K562 (cell line): ENCODE data around the gene NMUR1. TPM values are rescaled to one million over a fixed set of nuclear protein-coding genes. Genes with fewer than 3 reads are reported as not detected.

Source experiments
- ATAC-seq: fragments of 200-7000 bp; cut with Tn5 transposase; 3 replicates; pipeline ENCODE4 v1.9.1; 2020; ENCODE audit warnings: moderate library complexity
- BruUV-seq: library from RNA; stranded (reverse); fragments of 400-500 nt; replicated peaks from 2 replicates; lab custom pipeline; 2021; lab: Mats Ljungman, UMichigan
- CTCF ChIA-PET: fragments of 300-600 bp; formaldehyde crosslinking; extraction: SDS; loops from one replicate; lab custom pipeline; 2021; ENCODE audit warnings: low intra/inter-chr PET ratio; lab: Yijun Ruan, JAX
- POLR2A ChIA-PET: fragments of 300-600, 350-650 bp; sonication (Branson Sonifier 250); formaldehyde crosslinking; extraction: SDS; loops from one replicate; lab custom pipeline; 2021; ENCODE audit warnings: antibody characterized with exemption, inconsistent platforms; lab: Yijun Ruan, JAX
- DNase-seq, 4 experiments: peaks; one replicate each; pipeline versions ENCODE4 v3.0.0 to v3.0.0-alpha.2; 2011 to 2018; ENCODE audit warnings: low spot score in 3 of 4, mixed read lengths in 3 of 4; ENCODE audit errors: extremely low read depth in 1 of 4
- FAIRE-seq: peaks from 2 replicates; lab custom pipeline; 2011; peaks lifted over from hg19 to GRCh38; lab: Jason Lieb, UNC
- H2AFZ ChIP-seq: 2 replicates; pipeline ENCODE4 v1.6.0; 2011; ENCODE audit warnings: low read depth, low read length, control low read depth, inconsistent platforms
- H3K27ac ChIP-seq: fragments of 200-600 bp; 3 replicates; pipeline ENCODE4 v1.8.0; 2011; ENCODE audit warnings: low read depth, mild to moderate bottlenecking, control low read depth, inconsistent platforms, low read length, moderate library complexity, mixed read lengths; ENCODE audit errors: extremely low read depth
- H3K27me3 ChIP-seq, 2 experiments: fragments of 300-600 bp in 1 of 2; 2 replicates in 1 of 2; 3 replicates in 1 of 2; pipeline versions ENCODE4 v1.6.0 to v1.8.0; 2011; ENCODE audit warnings: inconsistent platforms in 2 of 2, low read length in 2 of 2, mild to moderate bottlenecking in 1 of 2, mixed read lengths in 1 of 2, moderate library complexity in 1 of 2; ENCODE audit not compliant: control insufficient read depth in 2 of 2, insufficient read depth in 2 of 2
- H3K36me3 ChIP-seq: fragments of 300-600 bp; 3 replicates; pipeline ENCODE4 v1.8.0; 2011; ENCODE audit warnings: mild to moderate bottlenecking, low read length, inconsistent platforms; ENCODE audit not compliant: control insufficient read depth, insufficient read depth
- H3K4me1 ChIP-seq, 2 experiments: fragments of 200-600 bp in 1 of 2; replicated peaks in 1 of 2; 2 replicates in 1 of 2; 3 replicates in 1 of 2; pipeline versions ENCODE4 v1.5.1 to v1.8.0; 2011; ENCODE audit warnings: inconsistent platforms in 2 of 2, low read length in 2 of 2, mild to moderate bottlenecking in 1 of 2, mixed read lengths in 1 of 2, moderate library complexity in 1 of 2; ENCODE audit not compliant: control insufficient read depth in 2 of 2, insufficient read depth in 2 of 2
- H3K4me2 ChIP-seq: 2 replicates; pipeline ENCODE4 v1.6.1; 2011; ENCODE audit warnings: low read length, control low read depth, inconsistent platforms, mixed read lengths; ENCODE audit not compliant: insufficient read depth
- H3K4me3 ChIP-seq: fragments of 200-600 bp; sonication (generic), shearing (Covaris generic); 2 replicates; pipeline ENCODE4 v1.5.1; 2016; ENCODE audit warnings: control low read depth, inconsistent platforms
- H3K79me2 ChIP-seq: fragments of 200-600 bp; 3 replicates; pipeline ENCODE4 v1.8.0; 2011; ENCODE audit warnings: low read length, inconsistent platforms; ENCODE audit not compliant: control insufficient read depth, insufficient read depth
- H3K9ac ChIP-seq, 2 experiments: 2 replicates each; pipeline versions ENCODE4 v1.6.0 to v1.6.1; 2011; ENCODE audit warnings: low read depth in 2 of 2, low read length in 2 of 2, control low read depth in 1 of 2, inconsistent platforms in 1 of 2, mild to moderate bottlenecking in 1 of 2, mixed read lengths in 1 of 2; ENCODE audit not compliant: insufficient read depth in 1 of 2
- H3K9me1 ChIP-seq: one replicate; pipeline ENCODE4 v1.6.0; 2011; ENCODE audit warnings: inconsistent platforms, mild to moderate bottlenecking, low read length, moderate library complexity; ENCODE audit not compliant: control insufficient read depth, insufficient read depth
- H3K9me3 ChIP-seq: replicated peaks from 2 replicates; pipeline ENCODE4 v1.5.1; 2011; ENCODE audit warnings: low read depth, low read length, inconsistent platforms; ENCODE audit not compliant: control insufficient read depth, insufficient read depth
- H4K20me1 ChIP-seq: replicated peaks from 2 replicates; pipeline ENCODE4 v1.6.1; 2011; ENCODE audit warnings: low read length, inconsistent platforms, mixed read lengths; ENCODE audit not compliant: control insufficient read depth, insufficient read depth
- ATF1 ChIP-seq, 2 experiments: fragments of 450-650 bp in 1 of 2; IDR thresholded peaks; 2 replicates each; pipeline ENCODE4 v1.6.1; 2016; ENCODE audit warnings: missing compliant biosample characterization in 1 of 2, missing genetic modification characterization in 1 of 2
- CEBPZ ChIP-seq: fragments of 150-350 bp; IDR thresholded peaks from 2 replicates; pipeline ENCODE4 v1.6.1; 2014; ENCODE audit warnings: low read depth, mild to moderate bottlenecking, low read length, borderline replicate concordance
- ETS1 ChIP-seq: conservative IDR thresholded peaks from 2 replicates; pipeline ENCODE4 v1.6.1; 2011; ENCODE audit warnings: low read depth, mild to moderate bottlenecking, low read length; ENCODE audit not compliant: control insufficient read depth
- FOXJ2 ChIP-seq: fragments of 200-800 bp; sonication (Bioruptor generic); IDR thresholded peaks from 2 replicates; pipeline ENCODE4 v1.6.1; 2016; ENCODE audit warnings: missing genetic modification characterization, missing compliant biosample characterization
- HEY1 ChIP-seq: fragments of 250-450 bp; sonication (Bioruptor Pico); IDR thresholded peaks from 2 replicates; pipeline ENCODE4 v1.5.0; 2020; ENCODE audit warnings: mild to moderate bottlenecking, moderate library complexity, borderline replicate concordance
- HOXB6 ChIP-seq: fragments of 250-450 bp; sonication (Bioruptor Pico); IDR thresholded peaks from 2 replicates; pipeline ENCODE4 v1.5.1; 2022; ENCODE audit warnings: mild to moderate bottlenecking, borderline replicate concordance
- SRSF7 ChIP-seq: fragments of 200-400 bp; formaldehyde crosslinking; optimal IDR thresholded peaks from 2 replicates; pipeline ENCODE3; 2017; ENCODE audit warnings: mild to moderate bottlenecking, low read depth, low read length
- TFAP4 ChIP-seq: sonication (generic); formaldehyde crosslinking; IDR thresholded peaks from 2 replicates; pipeline ENCODE4 v1.8.0; 2022; ENCODE audit warnings: missing genetic modification reagents, mild to moderate bottlenecking, moderate library complexity, borderline replicate concordance
- ZFX ChIP-seq: sonication (generic); formaldehyde crosslinking; IDR thresholded peaks from 2 replicates; pipeline ENCODE4 v1.8.0; 2022; ENCODE audit warnings: mild to moderate bottlenecking, missing genetic modification reagents, moderate library complexity
- WGBS: fragments of 100-300 bp; shearing (Covaris generic); methylation state at CpG from one replicate; pipeline ENCODE4 v1.1.6; 2016; ENCODE audit warnings: low coverage, mixed read lengths; ENCODE audit not compliant: insufficient coverage; ENCODE audit errors: missing lambda C conversion rate; 5-methylcytosine and 5-hydroxymethylcytosine counted together
- in situ Hi-C: fragments of 300-500 bp; cut with MboI; formaldehyde crosslinking; loops from 4 replicates; pipeline ENCODE4 v1.15.0; 2018; ENCODE audit warnings: inconsistent platforms, mixed read lengths
- intact Hi-C: fragments of 100-400 bp; cut with micrococcal nuclease; formaldehyde crosslinking; loops from 2 replicates; pipeline ENCODE4 v1.14.2; 2022
- polyA plus RNA-seq, 8 experiments: library from polyadenylated mRNA; depleted of rRNA in 4 of 8; stranded (reverse) in 5 of 8; unstranded in 3 of 8; fragments of >200 nt; fragmentation: Nextera tagmentation in 2 of 8; fragmentation: Illumina TruSeq in 1 of 8; extraction: Ambion mirVana in 2 of 8; extraction: Trizol in 1 of 8; gene quantifications; 2 replicates each; pipeline versions ENCODE4 v1.2.1 to v1.2.3, GENCODE V29; 2011 to 2014; ENCODE audit warnings: inconsistent platforms in 1 of 8, missing spikeins in 1 of 8
- total RNA-seq, 7 experiments: library from RNA; depleted of rRNA in 6 of 7; stranded (reverse); fragments of >200 nt in 6 of 7; fragmentation: Illumina TruSeq in 2 of 7; extraction: Trizol in 2 of 7; gene quantifications; 2 replicates each; pipeline versions ENCODE4 v1.2.1 to v1.2.3, GENCODE V29; 2011 to 2021; ENCODE audit warnings: low replicate concordance in 1 of 7
- TF ChIP-seq, protein P1 (sequence below), 2 experiments: fragments of 450-650 bp in 1 of 2; sonication (generic) in 1 of 2; formaldehyde crosslinking in 1 of 2; IDR thresholded peaks in 1 of 2; conservative IDR thresholded peaks in 1 of 2; 2 replicates each; pipeline versions ENCODE4 v1.6.1 to v1.8.1; 2016 to 2023; ENCODE audit warnings: mild to moderate bottlenecking in 2 of 2, moderate library complexity in 2 of 2, inconsistent platforms in 1 of 2, missing genetic modification reagents in 1 of 2

Gene NMUR1
- total and polyA plus RNA-seq, 9 of the 15 experiments (the other 6 are each of a cell fraction or from before 2014, with no cell fraction given): 0.01 to 0.27 (median 0.15) TPM

GRCh38 chr2:231554748-231555545 is 24.7 kb upstream of the NMUR1 start (continued):
- TF ChIP-seq TFAP4 (CRISPR knock-in tag) (peak; percentile 20; the same call in 1 of the 2 replicates), SRSF7 (no peak), HEY1 (no peak)
- TF ChIP-seq, all 486 proteins: peak for 2

GRCh38 chr2:231554327-231554726 is 24.1 kb upstream of the NMUR1 start:
- in situ Hi-C loops (loop anchor here (5.0 kb wide), 1 partner anchor 37 kb away; no protein-coding TSS in a partner anchor), intact Hi-C loops (no loop called here)
- ATAC-seq: no peak
- BruUV-seq: no TSS peak
- no peak for FAIRE-seq
- Histone ChIP-seq H3K4me1 (peaks cover 0 to 9% of the 10 kb centered on the region in 2 experiments; a peak in 1 of 5 replicates), H3K27me3 (peaks cover 0 to under 1% of the 10 kb centered on the region in 2 experiments; a peak in 1 of 5 replicates), H4K20me1 (no peaks in the 10 kb centered on the region), H3K9ac (no peak overlapping the region), H2AFZ (peak overlapping the region; percentile 72; the same call in 1 of the 2 replicates), H3K79me2 (no peaks in the 10 kb centered on the region), H3K4me2 (no peak overlapping the region; the same call in 1 of the 2 replicates), H3K36me3 (no peaks in the 10 kb centered on the region), H3K27ac (no peak overlapping the region), H3K4me3 (no peak overlapping the region), H3K9me3 (no peaks in the 10 kb centered on the region), H3K9me1 (no peaks in the 10 kb centered on the region)
- DNase-seq: no peak
- ChIA-PET POLR2A (no interaction called here), CTCF (no interaction called here)
- WGBS: 8% methylated on average over 6 of the region's 8 CpGs
- no peak for TF ChIP-seq HOXB6 (CRISPR knock-in tag)
- TF ChIP-seq ZFX (CRISPR knock-in tag): no peak
- TF ChIP-seq, protein P1, sequence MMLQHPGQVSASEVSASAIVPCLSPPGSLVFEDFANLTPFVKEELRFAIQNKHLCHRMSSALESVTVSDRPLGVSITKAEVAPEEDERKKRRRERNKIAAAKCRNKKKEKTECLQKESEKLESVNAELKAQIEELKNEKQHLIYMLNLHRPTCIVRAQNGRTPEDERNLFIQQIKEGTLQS (IDR thresholded peaks at IDR 0.05): no peak
- TF ChIP-seq, protein P1 (CRISPR knock-in tag; conservative IDR thresholded peaks at IDR 0.05): no peak
- no peak for TF ChIP-seq ETS1
- no peak for TF ChIP-seq CEBPZ
- TF ChIP-seq FOXJ2: no peak
- TF ChIP-seq ATF1 (CRISPR knock-in tag; IDR thresholded peaks at IDR 0.05): no peak
- no peak for TF ChIP-seq ATF1 (tag; IDR thresholded peaks at IDR 0.05)
